Keratinocyte (primary cell): Measurements from ENCODE around the gene SORBS1. TPM values are rescaled to one million over a fixed set of nuclear protein-coding genes. Genes with fewer than 3 reads are reported as not detected.

Source experiments
- DNase-seq: peaks from one replicate; pipeline ENCODE4 v3.0.0-alpha.2; 2011; ENCODE audit warnings: low read depth, missing footprints, low spot score
- FAIRE-seq: peaks from 2 replicates; lab custom pipeline; 2011; peaks lifted over from hg19 to GRCh38; lab: Jason Lieb, UNC
- H2AFZ ChIP-seq: 2 replicates; pipeline ENCODE4 v1.6.0; 2012; ENCODE audit warnings: low read length, control low read depth, inconsistent platforms; ENCODE audit not compliant: control insufficient read depth
- H3K27ac ChIP-seq: 2 replicates; pipeline ENCODE4 v1.5.1; 2011; ENCODE audit warnings: low read length; ENCODE audit not compliant: control insufficient read depth, insufficient read depth
- H3K27me3 ChIP-seq: 3 replicates; pipeline ENCODE4 v1.6.0; 2011; ENCODE audit warnings: low read length; ENCODE audit not compliant: control insufficient read depth, insufficient read depth; ENCODE audit errors: extremely low read depth
- H3K36me3 ChIP-seq, 2 experiments: 2 replicates in 1 of 2; 3 replicates in 1 of 2; pipeline ENCODE4 v1.5.1; 2011; ENCODE audit warnings: low read length in 2 of 2, mild to moderate bottlenecking in 1 of 2; ENCODE audit not compliant: control insufficient read depth in 2 of 2, insufficient read depth in 2 of 2; ENCODE audit errors: extremely low read depth in 1 of 2
- H3K4me1 ChIP-seq: 3 replicates; pipeline ENCODE4 v1.5.1; 2011; ENCODE audit warnings: low read length; ENCODE audit not compliant: control insufficient read depth, insufficient read depth; ENCODE audit errors: extremely low read depth
- H3K4me2 ChIP-seq: 3 replicates; pipeline ENCODE4 v1.6.0; 2011; ENCODE audit warnings: low read depth, low read length; ENCODE audit not compliant: control insufficient read depth, insufficient read depth; ENCODE audit errors: extremely low read depth
- H3K4me3 ChIP-seq, 3 experiments: fragments of 200-600 bp in 1 of 3; sonication (generic) in 1 of 3; 2 replicates in 2 of 3; 3 replicates in 1 of 3; pipeline ENCODE4 v1.5.1; 2011 to 2016; ENCODE audit warnings: low read length in 3 of 3, mild to moderate bottlenecking in 3 of 3, control low read depth in 2 of 3, inconsistent platforms in 1 of 3, low read depth in 1 of 3, mixed read lengths in 1 of 3, mixed run types in 1 of 3, moderate library complexity in 1 of 3; ENCODE audit not compliant: control insufficient read depth in 2 of 3, insufficient read depth in 2 of 3; ENCODE audit errors: extremely low read depth in 1 of 3
- H3K79me2 ChIP-seq: 2 replicates; pipeline ENCODE4 v1.6.0; 2012; ENCODE audit warnings: low read length; ENCODE audit not compliant: control insufficient read depth, insufficient read depth
- H3K9ac ChIP-seq: 3 replicates; pipeline ENCODE4 v1.6.0; 2011; ENCODE audit warnings: low read length; ENCODE audit not compliant: control insufficient read depth, insufficient read depth; ENCODE audit errors: extremely low read depth
- H3K9me1 ChIP-seq: 3 replicates; pipeline ENCODE4 v1.6.0; 2011; ENCODE audit warnings: low read length; ENCODE audit not compliant: control insufficient read depth, insufficient read depth; ENCODE audit errors: extremely low read depth
- H3K9me3 ChIP-seq: 2 replicates; pipeline ENCODE4 v1.5.1; 2012; ENCODE audit warnings: low read depth, low read length; ENCODE audit not compliant: control insufficient read depth
- H4K20me1 ChIP-seq: 3 replicates; pipeline ENCODE4 v1.6.0; 2011; ENCODE audit warnings: low read length; ENCODE audit not compliant: control insufficient read depth, insufficient read depth; ENCODE audit errors: extremely low read depth
- EZH2 ChIP-seq: IDR thresholded peaks from one replicate; pipeline ENCODE4 v1.6.1; 2012; ENCODE audit warnings: inconsistent platforms, mild to moderate bottlenecking, low read length, moderate library complexity
- dilution Hi-C: fragments of 300-500 bp; cut with MboI; formaldehyde crosslinking; loops from one replicate; pipeline ENCODE4 v1.7.0; 2020; ENCODE audit warnings: low sequenced_read_pairs; ENCODE audit not compliant: extremely low pct_ligation_motif_present
- polyA plus RNA-seq, 5 experiments: library from polyadenylated mRNA; depleted of rRNA in 3 of 5; stranded (reverse) in 3 of 5; stranded (forward) in 1 of 5; unstranded in 1 of 5; fragments of >200 nt; gene quantifications; 1 replicate in 1 of 5; 2 replicates in 3 of 5; 3 replicates in 1 of 5; pipeline versions ENCODE4 v1.2.1 to v1.2.3, GENCODE V29; 2011 to 2012; ENCODE audit warnings: missing spikeins in 2 of 5, low read depth in 1 of 5, low replicate concordance in 1 of 5
- TF ChIP-seq, protein P1 (sequence below), 3 experiments: IDR thresholded peaks in 1 of 3; conservative IDR thresholded peaks in 1 of 3; optimal IDR thresholded peaks in 1 of 3; 2 replicates in 2 of 3; 3 replicates in 1 of 3; pipeline versions ENCODE3 to v1.5.1; 2011; ENCODE audit warnings: low read length in 3 of 3, mild to moderate bottlenecking in 3 of 3, moderate library complexity in 2 of 3, control low read depth in 1 of 3, inconsistent platforms in 1 of 3; ENCODE audit not compliant: insufficient read depth in 2 of 3; ENCODE audit errors: extremely low read depth in 1 of 3

Gene SORBS1
- polyA plus RNA-seq, 1 donor (not counting 4 experiments of a cell fraction or from before 2014, with no cell fraction given), result 0.42 TPM

DNA sequence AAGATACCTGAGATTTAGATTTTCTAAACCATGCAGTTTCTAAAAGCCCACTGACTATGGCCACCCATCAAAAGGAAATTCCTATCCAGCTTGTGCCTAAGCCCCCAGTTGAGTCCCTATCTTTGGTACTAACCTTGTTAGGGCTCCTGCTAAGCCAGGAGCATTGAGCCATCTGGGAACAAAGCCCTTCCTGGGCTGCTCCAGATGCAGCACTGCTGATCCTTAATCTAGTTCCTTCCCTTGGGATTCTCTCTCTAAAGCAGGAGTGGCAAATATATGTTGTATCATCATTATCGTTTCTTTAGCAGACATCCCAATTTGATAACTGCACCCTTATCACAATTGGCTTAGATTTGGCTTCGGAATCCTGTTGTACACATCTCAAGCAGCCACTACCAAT, 245.7 kb downstream of the SORBS1 start:
- H3K9ac ChIP-seq, result no peak overlapping the region
- TF ChIP-seq, protein P1, sequence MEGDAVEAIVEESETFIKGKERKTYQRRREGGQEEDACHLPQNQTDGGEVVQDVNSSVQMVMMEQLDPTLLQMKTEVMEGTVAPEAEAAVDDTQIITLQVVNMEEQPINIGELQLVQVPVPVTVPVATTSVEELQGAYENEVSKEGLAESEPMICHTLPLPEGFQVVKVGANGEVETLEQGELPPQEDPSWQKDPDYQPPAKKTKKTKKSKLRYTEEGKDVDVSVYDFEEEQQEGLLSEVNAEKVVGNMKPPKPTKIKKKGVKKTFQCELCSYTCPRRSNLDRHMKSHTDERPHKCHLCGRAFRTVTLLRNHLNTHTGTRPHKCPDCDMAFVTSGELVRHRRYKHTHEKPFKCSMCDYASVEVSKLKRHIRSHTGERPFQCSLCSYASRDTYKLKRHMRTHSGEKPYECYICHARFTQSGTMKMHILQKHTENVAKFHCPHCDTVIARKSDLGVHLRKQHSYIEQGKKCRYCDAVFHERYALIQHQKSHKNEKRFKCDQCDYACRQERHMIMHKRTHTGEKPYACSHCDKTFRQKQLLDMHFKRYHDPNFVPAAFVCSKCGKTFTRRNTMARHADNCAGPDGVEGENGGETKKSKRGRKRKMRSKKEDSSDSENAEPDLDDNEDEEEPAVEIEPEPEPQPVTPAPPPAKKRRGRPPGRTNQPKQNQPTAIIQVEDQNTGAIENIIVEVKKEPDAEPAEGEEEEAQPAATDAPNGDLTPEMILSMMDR (optimal IDR thresholded peaks at IDR 0.05 in 1 of 3, IDR thresholded peaks at IDR 0.05 in 1 of 3, conservative IDR thresholded peaks at IDR 0.05 in 1 of 3; ENCODE audit: extremely low read depth in 1 of 3, insufficient read depth in 2 of 3, low read length in 3 of 3), result no peak
- TF ChIP-seq EZH2, result no peak
- FAIRE-seq (no peak), DNase-seq (no peak)
- H3K9me1 ChIP-seq, result no peaks in the 10 kb centered on the region
- dilution Hi-C loops, result no loop called here
- no peaks in the 10 kb centered on the region for H3K9me3 ChIP-seq
- peaks cover 4% of the 10 kb centered on the region for H3K27me3 ChIP-seq
- no peaks in the 10 kb centered on the region for H3K79me2 ChIP-seq
- H4K20me1 ChIP-seq, result no peaks in the 10 kb centered on the region
- no peak overlapping the region for H3K27ac ChIP-seq
- H2AFZ ChIP-seq, result no peak overlapping the region
- no peaks in the 10 kb centered on the region for H3K4me1 ChIP-seq
- no peak overlapping the region for H3K4me3 ChIP-seq
- no peak overlapping the region for H3K4me2 ChIP-seq
- H3K36me3 ChIP-seq, result no peaks in the 10 kb centered on the region

DNA sequence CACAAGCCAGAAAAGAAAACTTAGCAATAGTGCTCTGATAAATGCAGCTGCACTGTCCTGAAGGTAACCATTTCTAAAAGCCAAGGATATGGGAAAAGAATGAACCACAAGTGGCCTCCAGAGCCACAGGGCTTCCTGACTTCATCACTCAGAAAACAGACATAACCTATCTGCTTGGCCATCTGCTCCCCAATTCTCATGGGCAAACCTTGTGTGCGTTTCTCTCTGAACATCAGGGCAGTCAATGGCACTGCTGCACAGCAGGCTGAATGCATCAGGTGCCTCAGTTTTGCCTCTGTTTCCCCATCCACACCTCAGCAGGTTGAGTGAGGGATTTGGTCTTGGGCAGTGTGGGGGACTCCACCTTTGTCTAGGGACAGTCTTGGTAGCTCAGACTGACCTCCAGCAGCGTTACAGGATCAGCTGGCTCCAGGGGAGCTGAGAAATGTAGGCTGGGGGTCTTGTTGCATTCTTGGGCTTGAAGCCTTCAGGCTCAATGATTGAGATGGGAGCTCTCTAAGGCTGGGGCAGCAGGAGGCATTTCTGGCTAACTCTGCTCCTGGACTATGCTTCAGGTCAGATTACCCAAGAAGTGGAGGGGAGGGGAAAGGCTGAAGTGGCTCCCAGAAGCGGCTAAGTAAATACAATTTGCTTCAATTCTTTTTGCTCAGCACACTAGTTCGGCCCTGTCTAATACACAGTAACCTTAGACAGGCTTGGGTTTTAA, 246.8 kb downstream of the SORBS1 start:
- Histone ChIP-seq H3K4me1 (no peaks in the 10 kb centered on the region), H3K79me2 (no peaks in the 10 kb centered on the region), H3K36me3 (no peaks in the 10 kb centered on the region), H3K9ac (no peak overlapping the region), H3K4me2 (no peak overlapping the region), H3K9me1 (no peaks in the 10 kb centered on the region), H3K9me3 (no peaks in the 10 kb centered on the region), H3K4me3 (no peak overlapping the region), H4K20me1 (no peaks in the 10 kb centered on the region), H2AFZ (no peak overlapping the region), H3K27ac (no peak overlapping the region), H3K27me3 (peaks cover 4% of the 10 kb centered on the region)
- no peak for DNase-seq
- dilution Hi-C loops, result no loop called here
- no peak for TF ChIP-seq EZH2
- TF ChIP-seq, protein P1 (optimal IDR thresholded peaks at IDR 0.05 in 1 of 3, IDR thresholded peaks at IDR 0.05 in 1 of 3, conservative IDR thresholded peaks at IDR 0.05 in 1 of 3; ENCODE audit: extremely low read depth in 1 of 3, insufficient read depth in 2 of 3, low read length in 3 of 3), result no peak
- FAIRE-seq, result no peak
